NAMALWA (cell line): ENCODE data around the gene TRIM28.
"Not testable (repeated sequence)": the region's sequence is repeated elsewhere in the genome, so short reads cannot be mapped to it uniquely, and the experiment has no call there.

Source experiments
- DNase-seq: peaks from one replicate; pipeline ENCODE4 v3.0.0-alpha.2; 2015; ENCODE audit warnings: low spot score

The TRIM28 gene

DNA sequence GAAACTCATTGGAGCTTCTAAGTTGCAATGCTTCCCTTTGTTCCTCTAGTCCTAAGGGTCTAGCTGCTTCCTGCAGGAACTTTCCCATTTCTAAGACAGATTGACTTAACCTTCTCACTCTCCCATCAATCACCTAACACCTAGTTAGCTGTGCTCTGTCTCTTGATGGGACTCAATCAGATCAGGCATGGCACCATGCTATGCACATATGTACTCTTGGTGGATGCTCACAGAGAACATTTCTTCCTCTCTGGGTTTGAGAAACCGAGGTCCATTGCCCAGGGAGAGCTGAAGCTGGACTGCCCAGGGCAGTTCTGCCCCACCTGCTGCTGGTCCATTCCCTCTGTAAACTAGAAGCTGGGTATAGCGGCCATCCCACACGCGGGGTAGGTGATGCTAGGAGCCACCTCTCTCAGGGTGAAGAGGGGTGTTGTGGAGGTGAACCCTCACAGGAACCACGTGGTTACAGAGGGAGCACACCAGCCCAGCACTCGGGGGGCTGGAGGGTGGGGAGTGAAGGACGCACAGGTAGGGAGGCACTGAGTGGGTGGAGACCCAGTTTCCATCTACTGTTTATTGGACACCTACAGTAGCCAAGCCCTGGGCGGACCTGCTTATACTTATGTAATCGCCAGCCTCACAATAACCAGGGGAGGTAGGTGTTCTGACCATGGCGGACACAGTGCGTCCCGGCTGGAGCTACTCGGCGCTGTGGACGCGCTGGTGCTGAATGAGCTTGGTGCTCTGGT lies 17.7 kb downstream of the TRIM28 start:
- no peak for DNase-seq

DNA sequence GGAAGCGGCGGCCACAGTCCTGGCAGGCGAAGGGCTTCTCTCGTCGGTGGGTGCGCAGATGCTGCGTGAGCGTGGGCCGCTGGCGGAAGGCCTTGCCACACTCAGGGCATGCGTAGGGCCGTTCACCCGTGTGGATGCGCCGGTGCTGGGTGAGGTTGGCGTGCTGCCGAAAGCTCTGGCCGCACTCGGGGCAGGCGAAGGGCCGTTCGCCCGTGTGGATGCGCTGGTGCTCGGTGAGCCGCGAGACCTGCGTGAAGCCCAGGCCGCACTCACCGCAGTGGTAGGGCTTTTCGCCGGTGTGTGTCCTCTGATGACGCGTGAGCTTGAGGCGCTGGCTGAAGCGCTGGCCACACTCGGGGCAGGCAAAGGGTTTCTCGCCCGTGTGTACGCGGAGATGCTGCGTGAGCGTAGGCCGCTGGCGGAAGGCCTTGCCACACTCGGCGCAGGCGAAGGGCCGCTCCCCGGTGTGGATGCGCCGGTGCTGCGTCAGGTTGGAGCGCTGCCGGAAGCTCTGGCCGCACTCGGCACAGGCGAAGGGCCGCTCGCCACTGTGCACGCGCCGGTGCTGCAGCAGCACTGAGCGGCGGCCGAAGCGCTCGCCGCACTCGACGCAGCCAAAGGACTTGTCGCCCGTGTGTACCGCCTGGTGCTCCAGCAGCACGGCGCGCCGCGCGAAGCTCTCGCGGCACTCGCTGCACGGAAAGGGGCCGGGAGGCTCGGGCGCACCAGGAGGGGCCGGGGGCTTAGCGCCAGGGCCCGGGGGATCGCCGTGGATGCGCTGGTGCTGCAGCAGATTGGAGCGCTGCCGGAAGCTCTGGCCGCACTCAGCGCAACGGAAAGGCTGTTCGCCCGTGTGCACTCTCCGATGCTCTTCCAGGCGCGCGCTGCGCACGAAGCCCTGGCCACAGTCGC lies 18.5 kb downstream of the TRIM28 start:
- no peak for DNase-seq

DNA sequence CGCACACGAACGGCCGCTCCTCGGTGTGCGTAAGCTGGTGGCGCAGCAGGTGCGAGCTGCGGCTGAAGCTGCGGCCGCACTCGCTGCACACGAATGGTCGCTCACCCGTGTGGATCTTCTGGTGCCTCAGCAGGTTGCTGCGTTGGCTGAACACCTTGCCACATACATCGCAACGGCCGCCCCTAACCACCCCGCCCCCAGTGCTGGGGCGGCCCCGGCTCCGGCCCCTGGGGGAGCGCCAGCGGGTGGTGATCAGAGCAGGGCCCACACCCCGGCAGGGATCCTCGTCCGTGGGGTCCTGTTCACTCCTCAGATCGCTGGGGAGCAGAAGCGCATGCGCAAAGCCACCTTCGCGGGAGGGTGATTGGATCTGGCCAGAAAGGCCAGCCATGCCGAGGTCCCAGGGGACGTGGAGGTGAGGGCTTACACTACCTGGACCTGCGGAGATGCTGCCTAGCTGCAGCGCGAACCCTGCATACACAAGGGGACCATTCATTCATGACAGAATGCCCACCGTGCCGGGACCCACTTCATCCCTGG lies 19.2 kb downstream of the TRIM28 start:
- DNase-seq, result peak; percentile 68

DNA sequence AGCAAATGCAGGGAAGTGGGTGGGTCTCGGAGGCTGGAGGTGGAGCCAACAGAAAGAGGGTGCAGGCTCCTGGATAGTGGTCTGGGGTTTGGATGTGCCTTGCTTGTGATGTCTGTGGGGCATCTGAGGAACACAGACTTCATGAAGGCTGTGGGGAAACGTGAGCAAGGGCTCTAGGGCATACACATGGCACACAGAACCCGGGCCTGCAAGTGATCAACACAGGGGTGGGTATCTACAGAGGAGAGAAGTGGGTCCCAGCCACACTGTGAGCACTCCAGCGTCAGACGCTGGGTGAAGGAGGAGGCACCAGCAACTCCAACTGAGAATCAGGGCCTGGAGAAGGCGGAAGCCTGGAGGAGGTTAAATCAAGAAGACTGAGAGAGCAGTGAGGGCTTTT lies 20.0 kb downstream of the TRIM28 start:
- no peak for DNase-seq

DNA sequence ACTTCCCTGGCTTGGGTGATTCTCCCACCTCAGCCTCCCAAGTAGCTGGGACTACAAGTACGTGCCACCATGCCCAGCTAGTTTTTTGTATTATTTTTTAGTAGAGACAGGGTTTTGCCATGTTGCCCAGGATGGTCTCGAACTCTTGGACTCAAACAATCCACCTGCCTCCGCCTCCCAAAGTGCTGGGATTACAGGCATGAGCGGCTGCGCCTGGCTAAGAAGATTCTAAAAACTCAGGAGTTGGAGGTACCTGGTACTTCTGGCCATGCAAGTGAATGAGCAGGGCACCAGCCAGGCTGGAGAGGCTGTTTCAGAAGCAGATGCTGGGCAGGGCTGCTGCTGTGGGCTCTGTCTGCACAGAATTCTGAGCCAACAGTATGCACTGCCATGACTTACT lies 23.1 kb downstream of the TRIM28 start:
- no peak for DNase-seq

DNA sequence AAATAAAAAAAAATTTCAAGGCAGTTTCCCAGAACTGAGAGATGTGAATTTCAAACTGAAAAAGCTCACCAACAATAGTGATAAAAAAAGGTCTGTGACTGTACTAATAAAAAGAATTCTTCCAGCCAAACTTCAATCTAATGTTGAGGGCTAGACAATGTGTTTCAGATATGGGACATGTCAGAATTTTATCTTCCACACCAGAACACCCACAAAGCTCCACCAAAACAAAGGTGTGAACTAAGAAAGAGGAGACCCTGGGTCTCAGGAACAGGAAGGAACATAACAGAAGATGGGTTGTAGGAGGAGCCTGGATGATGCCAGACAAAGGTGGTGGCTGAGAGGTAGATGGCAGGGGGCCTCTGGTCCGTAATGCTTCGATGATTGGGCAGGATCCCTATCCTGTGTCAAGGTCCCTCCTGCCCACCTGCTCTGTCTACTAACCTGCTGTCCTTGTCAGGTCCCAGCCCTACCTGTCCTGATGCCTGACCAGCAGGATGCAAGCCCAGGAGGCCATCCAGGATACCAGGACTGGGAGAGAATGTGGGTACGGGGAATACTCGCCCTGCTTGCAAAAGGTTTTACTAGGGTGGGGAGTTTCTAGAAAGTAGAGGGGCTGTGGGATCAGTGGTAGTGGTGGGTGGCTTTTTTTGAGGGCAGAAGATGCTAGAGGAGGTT lies 24.7 kb downstream of the TRIM28 start:
- no peak for DNase-seq

DNA sequence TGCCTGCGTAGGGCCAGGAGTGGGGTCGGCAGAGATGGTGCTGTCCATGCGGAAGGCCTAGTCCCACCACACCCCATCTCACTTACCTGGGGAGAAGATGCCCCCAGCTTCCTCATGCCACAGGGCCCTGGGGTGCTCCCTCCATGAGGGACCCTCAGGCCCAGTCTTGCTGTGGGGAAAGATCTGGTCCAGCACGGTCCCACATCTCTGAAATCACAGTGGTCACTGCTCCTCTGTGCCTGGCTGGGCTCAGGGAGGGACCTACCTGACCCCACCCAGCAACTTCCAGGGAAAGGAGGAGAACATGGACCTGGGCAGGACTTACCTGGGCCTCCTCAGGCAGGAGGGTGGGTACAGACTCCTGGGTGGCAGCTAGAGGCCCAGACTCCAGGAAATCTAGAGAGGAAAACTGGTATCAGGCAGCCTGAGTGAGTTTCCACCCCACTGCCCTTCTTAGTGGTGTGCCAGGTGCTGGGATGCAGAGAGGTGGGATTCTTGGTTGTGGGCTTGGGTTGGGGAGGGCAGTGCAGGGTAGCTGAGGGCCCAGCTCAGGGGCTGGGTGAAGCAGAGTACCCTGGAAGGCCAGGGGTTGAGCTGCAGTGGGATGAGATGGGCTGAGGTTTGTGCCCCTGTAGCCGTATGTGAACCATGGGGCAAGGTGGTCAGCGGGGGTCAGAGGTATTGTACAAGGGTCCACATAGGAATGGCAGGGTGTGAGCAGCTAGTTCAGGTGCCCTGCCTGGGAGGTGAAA lies 25.5 kb downstream of the TRIM28 start:
- no peak for DNase-seq

DNA sequence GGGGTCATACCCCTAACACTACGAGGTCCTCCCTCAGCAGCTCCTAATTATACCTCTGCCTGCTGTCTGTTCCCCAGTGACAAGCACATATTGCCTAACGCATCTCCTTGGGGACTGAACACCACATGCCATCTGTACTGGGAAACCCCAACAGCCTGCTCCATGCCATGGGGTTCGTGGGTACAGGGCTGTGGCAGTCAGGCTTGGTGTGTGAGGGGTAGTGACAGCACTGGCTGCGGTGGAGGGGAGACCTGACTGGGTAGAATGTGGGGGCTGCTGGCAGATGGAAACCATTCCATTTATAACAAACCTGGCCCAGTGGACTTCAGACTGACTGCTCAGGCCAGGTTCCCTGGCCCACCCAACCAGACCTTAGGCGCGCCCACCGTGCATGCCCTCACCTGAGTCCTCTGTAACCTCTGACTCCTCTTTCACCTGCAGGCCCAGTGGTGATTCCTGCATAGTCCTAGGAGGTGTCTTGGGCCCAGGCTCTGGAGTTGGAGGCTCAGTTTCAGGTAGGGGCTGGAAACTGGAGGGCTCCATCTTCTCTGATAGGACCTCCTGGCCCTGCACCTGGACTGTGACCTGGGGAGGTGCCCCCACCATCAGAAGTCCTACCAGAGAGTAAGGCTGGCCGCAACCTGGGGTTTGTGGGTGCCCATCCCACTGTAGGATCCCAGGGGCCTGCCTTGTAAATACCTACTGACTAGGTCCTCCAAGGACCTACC lies 26.2 kb downstream of the TRIM28 start:
- DNase-seq, result no peak

DNA sequence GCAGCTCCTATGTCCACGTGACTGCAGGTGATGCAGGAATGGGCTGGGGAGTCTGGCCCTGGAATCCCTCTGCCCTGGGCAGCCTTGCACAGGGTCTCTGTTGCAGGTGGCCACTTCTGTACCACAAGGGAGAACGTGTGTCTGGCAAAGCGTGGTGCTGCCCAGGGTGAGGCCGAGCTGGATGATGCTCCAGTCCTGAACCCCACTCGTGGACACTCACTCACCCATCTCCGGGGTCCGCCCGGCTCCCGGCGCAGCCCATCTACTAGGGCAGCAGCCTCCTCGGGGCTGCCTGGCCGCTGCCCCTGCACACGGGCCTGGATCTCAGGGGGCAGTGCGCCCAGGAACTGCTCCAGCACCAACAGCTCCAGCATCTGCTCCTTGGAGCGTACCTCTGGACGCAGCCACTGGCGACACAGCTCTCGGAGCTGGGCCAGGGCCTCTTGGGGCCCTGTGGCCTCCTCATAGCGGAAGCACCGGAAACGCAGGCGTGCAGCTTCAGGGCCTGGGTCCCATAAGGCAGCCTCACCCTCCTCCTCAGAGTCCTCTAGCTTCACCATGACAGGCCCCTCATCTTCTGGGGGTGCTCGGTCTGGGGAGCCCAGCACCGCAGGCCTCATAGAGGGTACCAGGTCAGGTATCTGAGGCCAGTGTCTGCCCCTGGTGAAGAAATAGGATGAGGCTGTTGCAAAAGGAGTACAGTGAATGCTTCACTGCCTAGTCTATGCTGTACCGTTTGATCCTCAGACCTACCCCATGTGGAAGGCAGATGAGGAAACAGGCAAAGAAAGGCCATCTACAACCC lies 27.1 kb downstream of the TRIM28 start:
- DNase-seq, result no peak

DNA sequence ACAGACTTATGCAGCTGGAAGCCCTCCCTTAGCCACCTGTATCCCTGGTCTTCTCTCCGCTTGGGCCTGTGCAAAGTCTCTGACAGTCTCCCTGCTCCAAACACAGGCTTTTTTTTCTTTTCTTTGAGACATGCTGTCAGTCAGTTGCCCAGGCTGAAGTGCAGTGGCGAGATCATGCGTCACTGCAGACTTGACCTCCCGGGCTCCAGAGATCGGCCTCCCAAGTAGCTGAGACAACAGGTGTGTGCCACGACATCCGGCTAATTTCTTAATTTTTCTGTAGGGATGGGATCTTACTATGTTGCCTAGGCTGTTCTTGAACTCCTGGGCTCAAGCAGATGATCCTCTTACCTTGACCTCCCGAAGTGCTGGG lies 27.7 kb downstream of the TRIM28 start:
- DNase-seq, result no peak

DNA sequence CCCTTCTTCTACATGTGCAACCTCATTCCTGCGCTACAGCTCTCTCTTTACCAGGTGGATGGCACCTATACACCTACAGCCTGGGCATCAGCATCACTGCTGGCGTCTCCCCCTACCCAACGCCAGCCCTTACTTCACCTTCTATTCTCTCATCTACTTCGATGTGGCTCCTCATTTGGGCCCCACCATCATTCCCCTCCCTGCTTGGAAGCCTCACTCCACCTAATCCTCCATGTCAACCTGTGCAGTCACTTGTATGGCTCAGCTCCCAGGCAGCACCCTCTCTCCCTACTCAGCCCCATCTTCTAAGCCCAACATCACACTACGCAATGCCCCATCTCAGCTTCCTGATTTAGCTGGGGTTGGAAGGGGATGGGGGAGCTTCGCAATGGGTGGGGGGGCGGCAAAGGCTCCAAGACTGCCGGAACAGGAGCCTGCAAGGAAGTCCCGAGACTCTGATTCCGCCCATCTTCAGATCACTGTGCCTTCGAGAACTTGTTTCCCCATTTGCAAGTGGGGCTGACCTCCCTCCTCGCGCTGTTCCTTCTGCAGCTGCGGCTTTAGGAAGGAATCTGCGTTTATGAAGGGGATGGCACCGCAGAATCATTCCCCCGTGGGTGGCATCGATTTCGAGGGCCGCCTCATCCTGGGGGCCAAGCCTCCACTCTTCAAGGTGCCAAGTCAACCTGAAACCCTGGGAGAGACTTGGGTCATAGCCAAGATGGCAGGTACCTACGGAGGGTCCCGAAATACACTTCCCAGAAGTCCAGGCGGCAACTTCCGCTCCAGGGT lies 28.4 kb downstream of the TRIM28 start:
- no peak for DNase-seq

DNA sequence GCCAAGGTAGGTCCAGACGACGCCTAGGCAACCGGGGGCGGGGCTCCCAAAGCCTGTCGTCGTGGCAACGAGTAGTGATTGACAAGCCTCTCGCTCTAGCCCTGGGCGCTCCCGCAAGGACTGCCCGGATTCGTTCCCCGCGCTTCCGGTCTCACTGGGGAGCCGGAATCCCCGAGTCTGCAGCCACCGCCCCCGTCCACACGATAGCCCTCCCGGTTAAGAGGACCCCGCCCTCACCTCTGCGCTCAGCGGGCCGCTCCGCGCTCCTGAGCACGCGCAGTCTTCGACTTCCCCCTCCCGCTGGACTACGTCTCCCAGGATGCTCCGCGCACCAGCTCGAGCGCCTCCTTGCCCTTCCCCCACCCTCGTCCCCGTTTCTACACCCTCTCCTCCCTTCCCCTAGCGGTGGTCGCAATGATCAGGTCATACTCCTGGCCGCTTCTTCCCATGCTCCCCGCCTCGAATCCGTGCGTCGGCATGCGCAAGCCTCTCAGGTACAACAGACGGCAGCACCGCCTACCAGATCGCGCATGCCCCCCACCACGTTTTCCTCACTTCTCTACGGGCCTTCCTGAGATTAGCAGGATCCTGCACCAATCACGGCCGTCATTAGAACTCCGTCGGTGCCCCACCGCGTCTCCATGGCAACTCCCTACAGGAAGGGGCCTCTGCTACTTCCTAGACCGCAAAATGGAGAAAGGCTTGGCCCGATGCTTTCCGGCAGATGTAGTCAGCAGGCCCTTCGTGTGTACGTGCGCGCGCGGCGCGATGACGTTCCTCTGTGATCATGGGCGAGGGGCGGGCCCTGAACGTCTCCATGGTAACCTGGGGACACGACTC lies 29.2 kb downstream of the TRIM28 start, which contains the start of gene MZF1:
Gene MZF1 (minus strand): TSS at position 518 of the 840 bp plus-strand sequence. CDS start 1,946 bp downstream, outside the sequence.
- DNase-seq, result peak; percentile 100

DNA sequence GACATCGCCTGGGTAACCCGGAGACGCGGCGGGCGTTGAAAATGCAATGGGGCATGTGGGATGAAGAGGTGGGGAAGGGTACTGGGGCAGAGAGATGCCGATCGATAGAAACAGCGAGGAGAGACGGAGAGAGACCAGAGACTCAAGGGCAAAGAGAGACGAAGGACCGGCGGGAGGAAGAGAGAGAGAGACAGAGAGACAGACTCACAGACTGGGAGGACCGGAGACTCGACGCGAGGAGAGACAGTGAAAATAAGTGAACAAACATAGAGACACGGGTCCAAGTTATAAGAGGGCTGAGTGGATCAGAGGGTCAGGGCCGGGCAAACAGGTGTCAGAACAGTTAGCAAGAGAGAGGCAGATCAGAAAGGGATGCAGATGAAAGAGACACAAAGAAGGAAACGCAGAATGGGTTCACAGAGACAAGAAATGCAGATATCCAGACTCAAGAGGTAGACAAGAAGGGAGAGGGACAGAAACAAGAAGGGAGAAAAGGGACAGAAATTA lies 29.8 kb downstream of the TRIM28 start:
- no peak for DNase-seq

DNA sequence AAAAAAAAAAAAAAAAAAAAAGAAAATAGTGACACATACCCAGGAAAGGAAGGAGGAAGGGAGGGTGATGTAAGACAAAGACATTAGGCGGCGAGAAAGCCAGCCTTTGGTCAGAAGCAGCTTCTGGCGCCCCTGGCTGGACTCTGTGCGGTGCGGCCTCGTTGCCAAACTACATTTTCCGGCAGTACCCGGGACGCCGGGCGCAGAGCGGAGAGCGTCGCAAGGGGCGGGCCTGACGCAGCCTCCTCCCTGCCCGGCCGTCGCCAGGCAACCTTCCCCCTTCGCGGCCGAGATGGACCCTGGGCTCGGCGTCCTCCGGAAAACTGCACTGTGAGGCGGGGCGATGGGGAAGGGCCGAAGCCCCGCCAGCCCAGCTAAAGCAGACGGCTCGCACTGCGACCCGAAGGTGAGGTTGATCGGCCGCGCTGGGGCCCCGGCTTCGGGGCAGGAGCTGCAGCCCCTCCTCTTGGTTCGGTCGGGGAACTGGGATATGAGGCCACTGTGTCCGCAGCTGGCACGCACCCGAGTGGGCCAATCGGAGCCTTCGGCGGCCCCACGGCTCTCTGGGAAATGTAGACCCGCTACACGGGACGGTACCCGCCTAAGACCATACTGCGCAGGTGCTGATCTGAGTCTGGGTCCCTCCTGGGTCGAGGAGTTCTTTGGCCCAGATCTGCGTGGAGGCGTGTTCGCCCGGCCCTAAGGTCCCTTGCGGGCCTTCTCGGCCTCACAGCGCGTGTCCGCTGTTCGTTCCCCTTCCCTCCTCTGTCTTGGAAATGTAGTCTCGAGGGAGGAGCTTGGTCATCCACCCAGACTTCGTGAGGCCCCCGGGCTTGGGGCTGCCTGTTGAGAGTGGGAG lies 31.5 kb downstream of the TRIM28 start:
- DNase-seq, result peak; percentile 91

DNA sequence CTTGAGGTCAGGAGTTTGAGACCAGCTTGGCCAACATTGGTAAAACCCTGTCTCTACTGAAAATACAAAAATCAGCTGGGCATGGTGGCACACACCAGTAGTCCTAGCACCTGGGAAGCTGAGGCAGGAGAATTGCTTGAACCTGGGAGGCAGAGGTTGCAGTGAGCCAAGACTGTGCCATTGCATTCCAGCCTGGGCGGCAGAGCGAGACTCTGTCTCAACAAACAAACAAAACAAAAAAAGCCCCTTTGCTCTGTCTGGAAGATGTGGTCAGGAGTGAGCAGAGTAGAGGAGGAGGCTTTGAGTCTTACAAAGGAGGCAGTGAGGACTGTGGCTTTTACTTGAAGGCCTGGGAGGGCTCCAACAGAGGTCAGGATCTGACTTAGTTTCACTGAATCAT lies 33.7 kb downstream of the TRIM28 start:
- DNase-seq, result not testable (repeated sequence)

DNA sequence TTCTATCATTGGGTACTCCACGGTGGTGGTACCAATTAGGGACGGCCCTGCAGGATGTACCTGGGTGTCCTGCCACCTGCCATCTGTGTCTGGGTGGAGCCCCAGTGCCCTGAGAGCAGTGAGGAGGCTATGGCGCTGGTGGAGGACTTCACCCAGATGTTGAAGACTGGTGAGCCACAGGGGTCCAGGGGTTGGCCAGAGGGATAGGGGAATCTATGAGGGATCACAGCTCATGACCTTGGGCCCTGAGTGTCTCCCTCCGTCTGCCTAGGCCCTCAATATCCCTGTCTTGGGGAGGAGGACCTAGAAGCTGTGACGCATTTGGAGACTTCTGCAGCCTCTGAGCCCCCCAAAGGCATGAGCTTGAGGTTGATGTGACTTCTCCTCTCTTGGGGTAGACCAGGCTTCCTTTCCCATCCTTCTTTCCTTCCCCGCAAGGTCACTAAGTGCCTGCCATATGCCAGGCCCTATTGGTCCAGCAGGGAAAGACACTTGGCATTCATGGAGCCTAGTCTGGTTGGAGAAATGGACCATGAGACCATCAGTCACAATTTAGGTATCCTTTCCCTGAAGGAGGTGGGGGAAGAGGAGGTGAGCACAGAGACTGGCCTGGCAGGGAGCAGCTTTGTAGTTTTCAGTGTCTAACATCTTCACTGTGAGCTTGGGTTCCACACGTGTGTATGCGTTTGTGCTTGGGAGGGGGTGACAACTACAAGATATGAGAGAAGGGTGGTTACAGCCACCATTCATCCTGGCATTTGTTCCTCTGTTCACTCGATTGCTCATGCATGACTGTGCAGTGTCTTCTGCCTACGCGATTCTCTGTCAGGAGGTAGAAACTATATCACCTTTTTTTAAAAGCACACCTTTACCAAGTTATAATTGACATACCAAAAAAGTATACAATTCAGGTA lies 34.4 kb downstream of the TRIM28 start:
- DNase-seq, result no peak
